GM23338 (cell line): ENCODE results near the gene CHST6. TPM values are rescaled to one million over a fixed set of nuclear protein-coding genes. Genes with fewer than 3 reads are reported as not detected.

ENCODE experiments used
- ATAC-seq: fragments of 200-7000 bp; cut with Tn5 transposase; 3 replicates; pipeline ENCODE4 v1.9.1; 2020
- DNase-seq: peaks from one replicate; pipeline ENCODE4 v3.0.0-alpha.2; 2015; ENCODE audit warnings: low spot score
- H2AFZ ChIP-seq: fragments of 200-600 bp; sonication (generic); 2 replicates; pipeline ENCODE4 v1.8.0; 2016; ENCODE audit warnings: antibody characterized with exemption, mild to moderate bottlenecking, moderate library complexity
- H3F3A ChIP-seq: fragments of 200-600 bp; sonication (generic); replicated peaks from 2 replicates; pipeline ENCODE4 v1.8.0; 2017; ENCODE audit warnings: antibody characterized with exemption, mixed run types, low read depth
- H3K27ac ChIP-seq: fragments of 200-600 bp; sonication (generic); 2 replicates; pipeline ENCODE4 v1.6.1; 2016; ENCODE audit warnings: low read depth
- H3K27me3 ChIP-seq: fragments of 200-600 bp; sonication (generic); 2 replicates; pipeline ENCODE4 v1.8.0; 2016; ENCODE audit warnings: mild to moderate bottlenecking, mixed run types, moderate library complexity; ENCODE audit not compliant: insufficient read depth
- H3K36me3 ChIP-seq: fragments of 200-600 bp; sonication (generic); 2 replicates; pipeline ENCODE4 v1.8.0; 2016; ENCODE audit warnings: mild to moderate bottlenecking; ENCODE audit not compliant: insufficient read depth
- H3K4me1 ChIP-seq: fragments of 200-600 bp; sonication (generic); 2 replicates; pipeline ENCODE4 v1.8.0; 2016; ENCODE audit warnings: mild to moderate bottlenecking, moderate library complexity; ENCODE audit not compliant: insufficient read depth
- H3K4me2 ChIP-seq: fragments of 200-600 bp; sonication (generic); 2 replicates; pipeline ENCODE4 v1.7.1; 2017; ENCODE audit warnings: mixed run types
- H3K4me3 ChIP-seq: fragments of 200-600 bp; sonication (generic); 2 replicates; pipeline ENCODE4 v1.6.1; 2016; ENCODE audit warnings: mixed run types
- H3K79me2 ChIP-seq: fragments of 200-600 bp; sonication (generic); replicated peaks from 2 replicates; pipeline ENCODE4 v1.8.0; 2017; ENCODE audit warnings: mild to moderate bottlenecking; ENCODE audit not compliant: insufficient read depth
- H3K9me2 ChIP-seq: fragments of 200-600 bp; sonication (generic); 2 replicates; pipeline ENCODE4 v1.8.0; 2017; ENCODE audit not compliant: insufficient read depth
- H4K20me1 ChIP-seq: fragments of 200-600 bp; sonication (generic); replicated peaks from 2 replicates; pipeline ENCODE4 v1.8.0; 2017; ENCODE audit warnings: mild to moderate bottlenecking; ENCODE audit not compliant: insufficient read depth
- H3K27ac Mint-ChIP-seq: 2 replicates; pipeline ENCODE4 v1.8.0; 2020; ENCODE audit warnings: inconsistent platforms, mild to moderate bottlenecking, moderate library complexity, mixed read lengths
- H3K27me3 Mint-ChIP-seq: 3 replicates; pipeline ENCODE4 v1.8.0; 2022; ENCODE audit warnings: low read depth, mild to moderate bottlenecking, moderate library complexity, mixed read lengths, inconsistent platforms; ENCODE audit not compliant: insufficient read depth, poor library complexity
- H3K36me3 Mint-ChIP-seq: 3 replicates; pipeline ENCODE4 v1.8.0; 2021; ENCODE audit warnings: low read depth, mild to moderate bottlenecking, inconsistent platforms, moderate library complexity, mixed read lengths
- H3K4me1 Mint-ChIP-seq: 3 replicates; pipeline ENCODE4 v1.8.0; 2020; ENCODE audit warnings: mild to moderate bottlenecking, inconsistent platforms, mixed read lengths
- H3K4me3 Mint-ChIP-seq: 3 replicates; pipeline ENCODE4 v1.8.0; 2021; ENCODE audit warnings: moderate library complexity, mild to moderate bottlenecking, inconsistent platforms, mixed read lengths
- H3K9me3 Mint-ChIP-seq: 3 replicates; pipeline ENCODE4 v1.8.0; 2020; ENCODE audit warnings: moderate library complexity, mild to moderate bottlenecking, inconsistent platforms, mixed read lengths
- CTCF ChIP-seq, 2 experiments: fragments of 200-600 bp in 1 of 2; sonication (generic) in 1 of 2; conservative IDR thresholded peaks; 2 replicates each; pipeline versions ENCODE4 v1.5.1 to v1.6.1; 2016 to 2017; ENCODE audit warnings: antibody characterized with exemption in 2 of 2, low read depth in 2 of 2, mild to moderate bottlenecking in 2 of 2, moderate library complexity in 1 of 2
- EZH2 ChIP-seq: fragments of 200-600 bp; sonication (generic); IDR thresholded peaks from one replicate; pipeline ENCODE4 v1.8.0; 2017; ENCODE audit warnings: antibody characterized with exemption, mild to moderate bottlenecking, low read depth; ENCODE audit not compliant: unreplicated experiment
- EZH2phosphoT487 ChIP-seq: fragments of 200-600 bp; sonication (generic); IDR thresholded peaks from one replicate; pipeline ENCODE4 v1.8.1; 2018; ENCODE audit warnings: antibody characterized with exemption; ENCODE audit not compliant: unreplicated experiment
- JUNB ChIP-seq: IDR thresholded peaks from one replicate; pipeline ENCODE4 v1.6.1; 2016; ENCODE audit warnings: antibody characterized with exemption; ENCODE audit not compliant: unreplicated experiment
- STAT1 ChIP-seq: IDR thresholded peaks from one replicate; pipeline ENCODE4 v1.6.1; 2016; ENCODE audit warnings: antibody characterized with exemption; ENCODE audit not compliant: unreplicated experiment
- ZNF331 ChIP-seq: fragments of 250-450 bp; sonication (Bioruptor Pico); IDR thresholded peaks from 2 replicates; pipeline ENCODE4 v1.5.0; 2020; ENCODE audit warnings: low read depth, mild to moderate bottlenecking, moderate library complexity
- polyA plus RNA-seq: library from polyadenylated mRNA; unstranded; fragments of >200 nt; fragmentation: Nextera tagmentation; extraction: Ambion mirVana; gene quantifications from 2 replicates; pipeline ENCODE4 v1.2.1, GENCODE V29; 2016
- total RNA-seq: library from RNA; depleted of rRNA; stranded (reverse); fragments of >200 nt; shearing (Covaris generic); gene quantifications from 2 replicates; pipeline ENCODE4 v1.2.3, GENCODE V29; 2014
- TF ChIP-seq, protein P1 (sequence below): fragments of 250-450 bp; sonication (Bioruptor Pico); IDR thresholded peaks from 2 replicates; pipeline ENCODE4 v1.5.0; 2020; ENCODE audit warnings: mild to moderate bottlenecking, moderate library complexity

The CHST6 gene
- total and polyA plus RNA-seq, 2 experiments from 2014 or later = 2.7 to 22.2 TPM

DNA sequence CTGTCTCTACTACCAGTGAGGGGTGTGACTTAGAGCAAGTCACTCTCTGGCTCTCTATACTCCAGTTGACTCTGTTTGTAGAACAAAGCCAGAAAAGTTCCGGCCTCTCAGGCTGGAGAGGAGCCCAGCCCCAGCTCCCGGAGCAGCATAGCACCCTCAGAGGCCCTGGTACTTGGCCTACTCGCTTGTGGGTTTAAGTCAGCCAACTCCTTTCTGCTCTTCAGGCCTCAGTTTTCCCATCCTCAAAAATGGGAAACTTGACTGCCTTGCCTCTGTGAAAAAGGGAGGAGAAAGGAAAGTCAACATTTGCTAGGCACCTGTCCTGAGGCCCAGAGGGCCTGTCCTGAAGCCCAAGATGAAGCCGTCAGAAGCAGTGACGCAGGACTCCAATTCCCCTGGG lies 1.1 kb downstream of the CHST6 start (continued):
- TF ChIP-seq CTCF (conservative IDR thresholded peaks at IDR 0.05; ENCODE audit: low read depth in 2 of 2) (no peak), STAT1 (no peak), ZNF331 (CRISPR knock-in tag) (no peak), EZH2phosphoT487 (no peak)
- TF ChIP-seq, protein P1, sequence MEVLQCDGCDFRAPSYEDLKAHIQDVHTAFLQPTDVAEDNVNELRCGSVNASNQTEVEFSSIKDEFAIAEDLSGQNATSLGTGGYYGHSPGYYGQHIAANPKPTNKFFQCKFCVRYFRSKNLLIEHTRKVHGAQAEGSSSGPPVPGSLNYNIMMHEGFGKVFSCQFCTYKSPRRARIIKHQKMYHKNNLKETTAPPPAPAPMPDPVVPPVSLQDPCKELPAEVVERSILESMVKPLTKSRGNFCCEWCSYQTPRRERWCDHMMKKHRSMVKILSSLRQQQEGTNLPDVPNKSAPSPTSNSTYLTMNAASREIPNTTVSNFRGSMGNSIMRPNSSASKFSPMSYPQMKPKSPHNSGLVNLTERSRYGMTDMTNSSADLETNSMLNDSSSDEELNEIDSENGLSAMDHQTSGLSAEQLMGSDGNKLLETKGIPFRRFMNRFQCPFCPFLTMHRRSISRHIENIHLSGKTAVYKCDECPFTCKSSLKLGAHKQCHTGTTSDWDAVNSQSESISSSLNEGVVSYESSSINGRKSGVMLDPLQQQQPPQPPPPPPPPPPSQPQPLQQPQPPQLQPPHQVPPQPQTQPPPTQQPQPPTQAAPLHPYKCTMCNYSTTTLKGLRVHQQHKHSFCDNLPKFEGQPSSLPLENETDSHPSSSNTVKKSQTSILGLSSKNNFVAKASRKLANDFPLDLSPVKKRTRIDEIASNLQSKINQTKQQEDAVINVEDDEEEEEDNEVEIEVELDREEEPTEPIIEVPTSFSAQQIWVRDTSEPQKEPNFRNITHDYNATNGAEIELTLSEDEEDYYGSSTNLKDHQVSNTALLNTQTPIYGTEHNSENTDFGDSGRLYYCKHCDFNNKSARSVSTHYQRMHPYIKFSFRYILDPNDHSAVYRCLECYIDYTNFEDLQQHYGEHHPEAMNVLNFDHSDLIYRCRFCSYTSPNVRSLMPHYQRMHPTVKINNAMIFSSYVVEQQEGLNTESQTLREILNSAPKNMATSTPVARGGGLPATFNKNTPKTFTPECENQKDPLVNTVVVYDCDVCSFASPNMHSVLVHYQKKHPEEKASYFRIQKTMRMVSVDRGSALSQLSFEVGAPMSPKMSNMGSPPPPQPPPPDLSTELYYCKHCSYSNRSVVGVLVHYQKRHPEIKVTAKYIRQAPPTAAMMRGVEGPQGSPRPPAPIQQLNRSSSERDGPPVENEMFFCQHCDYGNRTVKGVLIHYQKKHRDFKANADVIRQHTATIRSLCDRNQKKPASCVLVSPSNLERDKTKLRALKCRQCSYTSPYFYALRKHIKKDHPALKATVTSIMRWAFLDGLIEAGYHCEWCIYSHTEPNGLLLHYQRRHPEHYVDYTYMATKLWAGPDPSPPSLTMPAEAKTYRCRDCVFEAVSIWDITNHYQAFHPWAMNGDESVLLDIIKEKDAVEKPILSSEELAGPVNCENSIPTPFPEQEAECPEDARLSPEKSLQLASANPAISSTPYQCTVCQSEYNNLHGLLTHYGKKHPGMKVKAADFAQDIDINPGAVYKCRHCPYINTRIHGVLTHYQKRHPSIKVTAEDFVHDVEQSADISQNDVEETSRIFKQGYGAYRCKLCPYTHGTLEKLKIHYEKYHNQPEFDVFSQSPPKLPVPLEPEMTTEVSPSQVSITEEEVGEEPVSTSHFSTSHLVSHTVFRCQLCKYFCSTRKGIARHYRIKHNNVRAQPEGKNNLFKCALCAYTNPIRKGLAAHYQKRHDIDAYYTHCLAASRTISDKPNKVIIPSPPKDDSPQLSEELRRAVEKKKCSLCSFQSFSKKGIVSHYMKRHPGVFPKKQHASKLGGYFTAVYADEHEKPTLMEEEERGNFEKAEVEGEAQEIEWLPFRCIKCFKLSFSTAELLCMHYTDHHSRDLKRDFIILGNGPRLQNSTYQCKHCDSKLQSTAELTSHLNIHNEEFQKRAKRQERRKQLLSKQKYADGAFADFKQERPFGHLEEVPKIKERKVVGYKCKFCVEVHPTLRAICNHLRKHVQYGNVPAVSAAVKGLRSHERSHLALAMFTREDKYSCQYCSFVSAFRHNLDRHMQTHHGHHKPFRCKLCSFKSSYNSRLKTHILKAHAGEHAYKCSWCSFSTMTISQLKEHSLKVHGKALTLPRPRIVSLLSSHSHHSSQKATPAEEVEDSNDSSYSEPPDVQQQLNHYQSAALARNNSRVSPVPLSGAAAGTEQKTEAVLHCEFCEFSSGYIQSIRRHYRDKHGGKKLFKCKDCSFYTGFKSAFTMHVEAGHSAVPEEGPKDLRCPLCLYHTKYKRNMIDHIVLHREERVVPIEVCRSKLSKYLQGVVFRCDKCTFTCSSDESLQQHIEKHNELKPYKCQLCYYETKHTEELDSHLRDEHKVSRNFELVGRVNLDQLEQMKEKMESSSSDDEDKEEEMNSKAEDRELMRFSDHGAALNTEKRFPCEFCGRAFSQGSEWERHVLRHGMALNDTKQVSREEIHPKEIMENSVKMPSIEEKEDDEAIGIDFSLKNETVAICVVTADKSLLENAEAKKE (CRISPR knock-in tag) = no peak

DNA sequence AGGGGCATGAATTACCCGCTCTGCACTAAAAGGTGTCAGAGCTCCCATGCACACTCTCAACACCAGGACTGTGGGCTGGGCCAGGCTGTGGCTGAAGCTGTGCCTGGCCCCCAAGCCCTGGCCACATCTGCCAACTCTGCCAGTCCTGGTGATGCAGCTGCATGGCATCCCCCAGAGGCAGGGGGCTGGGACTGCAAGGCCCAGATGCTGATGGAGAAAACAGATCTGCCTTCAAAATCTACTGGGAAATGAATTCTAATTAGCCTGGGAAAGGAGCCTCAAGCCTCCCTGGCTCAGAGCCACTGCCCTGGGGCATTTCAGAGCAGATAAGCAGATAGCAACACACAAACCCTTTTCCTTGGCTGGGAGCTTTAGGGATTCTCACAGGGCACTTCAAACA lies 3.4 kb downstream of the CHST6 start:
- Histone ChIP-seq H3F3A (peaks cover 19% of the 10 kb centered on the region), H3K4me2 (no peak overlapping the region), H2AFZ (no peak overlapping the region), H3K4me3 (no peak overlapping the region), H3K36me3 (no peaks in the 10 kb centered on the region), H3K27ac (no peak overlapping the region), H3K27me3 (peaks cover 13% of the 10 kb centered on the region), H3K9me2 (no peaks in the 10 kb centered on the region), H4K20me1 (no peaks in the 10 kb centered on the region; the same call in 1 of the 2 replicates), H3K79me2 (peaks cover 5% of the 10 kb centered on the region; the same call in 1 of the 2 replicates), H3K4me1 (peaks cover 10% of the 10 kb centered on the region; the same call in 1 of the 2 replicates)
- Mint-ChIP-seq H3K36me3 (peaks cover 4% of the 10 kb centered on the region; the same call in 1 of the 3 replicates), H3K27ac (no peak overlapping the region), H3K4me3 (no peak overlapping the region), H3K9me3 (no peaks in the 10 kb centered on the region), H3K27me3 (peaks cover 8% of the 10 kb centered on the region), H3K4me1 (peaks cover 8% of the 10 kb centered on the region; the same call in 1 of the 3 replicates)
- ATAC-seq = peak; percentile 13
- peak; percentile 57 for DNase-seq
- TF ChIP-seq JUNB (no peak), EZH2 (no peak), CTCF (conservative IDR thresholded peaks at IDR 0.05; ENCODE audit: low read depth in 2 of 2) (peak; percentile 43 to 50)
